AG04450 (cell line): ENCODE measurements around the gene GPR65. TPM values are rescaled to one million over a fixed set of nuclear protein-coding genes. Genes with fewer than 3 reads are reported as not detected.
"Not testable (repeated sequence)": the region's sequence is repeated elsewhere in the genome, so short reads cannot be mapped to it uniquely, and the experiment has no call there.

Experiments
- CTCF ChIA-PET: fragments of 300-600, 350-600 bp; formaldehyde crosslinking; extraction: SDS; loops from one replicate; lab custom pipeline; 2022; ENCODE audit warnings: antibody characterized with exemption, inconsistent platforms; lab: Charles Lee
- POLR2A ChIA-PET: fragments of 350-600 bp; formaldehyde crosslinking; extraction: SDS; loops from one replicate; lab custom pipeline; 2021; ENCODE audit warnings: antibody characterized with exemption, inconsistent platforms; lab: Yijun Ruan, JAX
- DNase-seq: peaks from one replicate; pipeline ENCODE4 v3.0.0-alpha.2; 2011; ENCODE audit warnings: low read depth, low spot score
- H3K27ac ChIP-seq: one replicate; pipeline ENCODE4 v1.5.1; 2012; ENCODE audit warnings: low read depth, low read length, control low read depth
- H3K27me3 ChIP-seq: one replicate; pipeline ENCODE4 v1.6.0; 2012; ENCODE audit warnings: low read length; ENCODE audit not compliant: control insufficient read depth, insufficient read depth
- H3K4me3 ChIP-seq: 2 replicates; pipeline ENCODE4 v1.5.1; 2011; ENCODE audit warnings: mild to moderate bottlenecking, low read depth, low read length, control low read depth
- H3K9me3 ChIP-seq: 2 replicates; pipeline ENCODE4 v1.5.1; 2012; ENCODE audit warnings: low read length; ENCODE audit not compliant: control insufficient read depth, insufficient read depth
- CTCF ChIP-seq: IDR thresholded peaks from 2 replicates; pipeline ENCODE4 v1.5.1; 2011; ENCODE audit warnings: low read depth, low read length, control low read depth, inconsistent platforms
- polyA plus RNA-seq: library from polyadenylated mRNA; depleted of rRNA; stranded (reverse); fragments of >200 nt; gene quantifications from 2 replicates; pipeline ENCODE4 v1.2.3, GENCODE V29; 2011

GPR65 gene
- polyA plus RNA-seq, 1 experiment = 0.04 TPM

GRCh38 chr14:88016768-88017167 is 11.8 kb downstream of the GPR65 start:
- Histone ChIP-seq H3K9me3 (no peaks in the 10 kb centered on the region), H3K4me3 (no peak overlapping the region), H3K27me3 (no peaks in the 10 kb centered on the region), H3K27ac (no peak overlapping the region)
- DNase-seq = no peak
- no peak for TF ChIP-seq CTCF
- POLR2A ChIA-PET = no interaction called here
- CTCF ChIA-PET = interaction anchor here (1.0 to 1.8 kb wide), 4 partner anchors 8 to 152 kb away, joined by 3 to 6 read pairs (median 4); no protein-coding TSS in a partner anchor

- Histone ChIP-seq H3K27me3 (no peaks in the 10 kb centered on the region), H3K9me3 (no peaks in the 10 kb centered on the region), H3K27ac (no peak overlapping the region), H3K4me3 (no peak overlapping the region)
- no peak for DNase-seq
- ChIA-PET POLR2A (no interaction called here), CTCF (interaction anchor here (1.0 to 1.8 kb wide), 4 partner anchors 9 to 151 kb away, joined by 3 to 6 read pairs (median 4); no protein-coding TSS in a partner anchor)
- TF ChIP-seq CTCF = no peak
Measured at GRCh38 chr14:88017535-88017934, 12.6 kb downstream of the GPR65 start.

DNA sequence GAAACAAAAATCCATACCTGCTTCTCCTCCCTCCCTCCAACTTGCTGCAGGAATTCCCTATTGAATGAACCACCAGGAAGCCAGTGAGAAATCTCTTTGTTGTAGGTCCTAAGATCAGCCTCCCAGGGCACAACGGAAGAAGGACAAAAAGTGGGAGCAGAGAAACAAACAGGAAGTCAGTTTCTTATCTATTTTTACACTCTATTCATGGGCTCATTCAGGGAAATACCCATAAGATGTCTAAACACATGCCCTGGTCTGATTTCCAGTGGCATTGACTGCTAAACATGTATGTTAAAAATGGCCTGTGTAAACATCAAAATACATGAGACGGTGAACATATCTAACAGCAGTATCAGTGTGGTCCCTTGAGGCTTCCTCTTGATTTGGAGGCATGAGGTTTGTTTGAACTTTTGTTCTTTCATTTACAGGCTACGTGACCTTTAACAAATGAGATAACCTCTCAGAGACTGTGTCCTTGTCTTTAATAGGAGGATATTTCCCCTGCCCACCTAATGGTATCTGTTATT is 18.8 kb downstream of the GPR65 start:
- Histone ChIP-seq H3K9me3 (no peaks in the 10 kb centered on the region), H3K27me3 (no peaks in the 10 kb centered on the region), H3K27ac (no peak overlapping the region), H3K4me3 (no peak overlapping the region)
- ChIA-PET CTCF (no interaction called here), POLR2A (no interaction called here)
- DNase-seq = no peak
- TF ChIP-seq CTCF = no peak

GRCh38 chr14:88024252-88025086 is 19.5 kb downstream of the GPR65 start:
- CTCF ChIA-PET, DNase-seq, H3K27me3 ChIP-seq, H3K4me3 ChIP-seq, H3K9me3 ChIP-seq, H3K27ac ChIP-seq, POLR2A ChIA-PET: not testable (repeated sequence)

- Histone ChIP-seq H3K27me3 (no peaks in the 10 kb centered on the region), H3K9me3 (no peaks in the 10 kb centered on the region), H3K4me3 (no peak overlapping the region), H3K27ac (no peak overlapping the region)
- no peak for DNase-seq
- no peak for TF ChIP-seq CTCF
- CTCF ChIA-PET = no interaction called here
- POLR2A ChIA-PET = no interaction called here
Measured at GRCh38 chr14:88025313-88025712, 20.4 kb downstream of the GPR65 start.
